ENCODE measurements around the gene CD164L2. TPM values are rescaled to one million over a fixed set of nuclear protein-coding genes. Genes with fewer than 3 reads are reported as not detected.
"Not testable (repeated sequence)": the region's sequence is repeated elsewhere in the genome, so short reads cannot be mapped to it uniquely, and the experiment has no call there.

Gene CD164L2
- total RNA-seq: 1 to 10 TPM in 1 of 9 donors, under 1 TPM in 3, not detected in 5; 0.11 to 2.6 (median 0.41) TPM
- polyA plus RNA-seq: under 1 TPM in 2 of 3 donors, not detected in 1; 0.13 to 0.16 TPM
- long read RNA-seq, donor 1: 0 reads
- long read RNA-seq, donor 2: 0 reads
- long read RNA-seq, donor 3: 0 reads
- long read RNA-seq, donor 4, partial matches to known transcripts: 0 of 1 reads
- long read RNA-seq, donor 4, other reads (novel, unspliced or antisense): 0 of 1 reads
- long read RNA-seq, donor 5: 0 reads
- long read RNA-seq, donor 6: 0 reads
- long read RNA-seq, donor 7: 0 reads
- long read RNA-seq, donor 8: 0 reads
- long read RNA-seq, donor 9: 0 reads
- long read RNA-seq, donor 10: 0 reads

GRCh38 chr1:27383039-27383605 lies at the start of gene CD164L2:
CD164L2 (minus strand) TSS chr1:27383333; CDS start chr1:27383239, 94 bp downstream.
- WGBS, 4 donors: 17 to 67% (median 23%) methylated on average over 4 to 43 of the region's 43 CpGs
- Histone ChIP-seq H3K9me3 (replicated peaks in 1 of 3) (no peaks in the 10 kb centered on the region), H3K27ac (no peak within 1 kb of the TSS), H3K27me3 (no peaks in the 10 kb centered on the region), H3K4me1 (replicated peaks in 1 of 2) (peaks cover 10% of the 10 kb centered on the region in 2 donors), H3K36me3 (replicated peaks in 1 of 2) (no peaks in the 10 kb centered on the region), H3K4me3 (no peak within 1 kb of the TSS)
- TF ChIP-seq POLR2A (IDR thresholded peaks at IDR 0.05) (no peak), CTCF (IDR thresholded peaks at IDR 0.05) (no peak)
- no peak for DNase-seq
- intact Hi-C loops (cut with DNase I): no loop called here

- peaks cover 59 to 95% of the 10 kb centered on the region in 2 donors for H3K4me1 ChIP-seq (replicated peaks in 1 of 2)
- H3K27me3 ChIP-seq; H3K4me3 ChIP-seq; H3K9me3 ChIP-seq (replicated peaks in 1 of 3); H3K36me3 ChIP-seq (replicated peaks in 1 of 2); H3K27ac ChIP-seq: not testable (repeated sequence)
- intact Hi-C loops (cut with DNase I): loop anchor here in 1 of 2 donors (10.0 kb wide), 1 partner anchor 52 kb away; no protein-coding TSS in a partner anchor
- 92 to 97% (median 95%) methylated on average over 1 of the region's 1 CpG for WGBS, 4 donors
- DNase-seq: peak in 2 of 7 donors; percentile 12 to 41
Measured at GRCh38 chr1:27432725-27433124, 49.6 kb upstream of the CD164L2 start.

GRCh38 chr1:27431601-27431940 lies 48.4 kb upstream of the CD164L2 start:
- no peak for TF ChIP-seq POLR2A (IDR thresholded peaks at IDR 0.05)
- no peak for TF ChIP-seq CTCF (IDR thresholded peaks at IDR 0.05)
- no peaks in the 10 kb centered on the region for H3K9me3 ChIP-seq (replicated peaks in 1 of 3)
- no peaks in the 10 kb centered on the region for H3K27me3 ChIP-seq
- WGBS, 4 donors: 90 to 95% (median 92%) methylated on average over 2 of the region's 2 CpGs
- no peaks in the 10 kb centered on the region for H3K36me3 ChIP-seq (replicated peaks in 1 of 2)
- peak overlapping the region; percentile 2 to 79 (median 35) for H3K27ac ChIP-seq
- DNase-seq: no peak
- intact Hi-C loops (cut with DNase I): loop anchor here in 1 of 2 donors (10.0 kb wide), 1 partner anchor 53 kb away; no protein-coding TSS in a partner anchor
- H3K4me3 ChIP-seq: no peak overlapping the region
- peaks cover 53 to 94% of the 10 kb centered on the region in 2 donors for H3K4me1 ChIP-seq (replicated peaks in 1 of 2)

- no peaks in the 10 kb centered on the region for H3K9me3 ChIP-seq (replicated peaks in 1 of 3)
- DNase-seq: peak in 2 of 7 donors; percentile 21 to 56
- peak overlapping the region; percentile 31 to 79 (median 35) for H3K27ac ChIP-seq
- intact Hi-C loops (cut with DNase I): loop anchor here in 1 of 2 donors (10.0 kb wide), 1 partner anchor 54 kb away; no protein-coding TSS in a partner anchor
- H3K4me3 ChIP-seq: no peak overlapping the region
- no peaks in the 10 kb centered on the region for H3K27me3 ChIP-seq
- TF ChIP-seq POLR2A (IDR thresholded peaks at IDR 0.05) (no peak), CTCF (IDR thresholded peaks at IDR 0.05) (peak in 1 of 6 experiments; percentile 4)
- H3K4me1 ChIP-seq (replicated peaks in 1 of 2): peaks cover 48 to 90% of the 10 kb centered on the region in 2 donors
- no peaks in the 10 kb centered on the region for H3K36me3 ChIP-seq (replicated peaks in 1 of 2)
- 25 to 56% (median 41%) methylated on average over 1 of the region's 1 CpG for WGBS, 4 donors
Measured at GRCh38 chr1:27430903-27431600, 47.9 kb upstream of the CD164L2 start.

Data from adrenal gland (tissue), 19 donors.